SHP77 (cell line): ENCODE data around the gene NSFL1C.
A peak's percentile ranks its signal among the peaks of the same experiment; 100 is the strongest.
"Not testable (repeated sequence)": the region's sequence is repeated elsewhere in the genome, so short reads cannot be mapped to it uniquely, and the experiment has no call there.

ENCODE experiments used
- DNase-seq, 2 experiments: peaks; one replicate each; lab custom pipeline; 2025; lab: John Stamatoyannopoulos, UW

Gene NSFL1C

GRCh38 chr20:1466211-1467081 is at the start of gene NSFL1C:
Gene NSFL1C (minus strand): TSS chr20:1466849. CDS start chr20:1466824, 25 bp downstream.
- peak; percentile 90 to 92 for DNase-seq

GRCh38 chr20:1513801-1514200 is 47.2 kb upstream of the NSFL1C start:
- DNase-seq = no peak

GRCh38 chr20:1509237-1509636 is 42.6 kb upstream of the NSFL1C start:
- DNase-seq = peak in 1 of 2 experiments; percentile 17

- DNase-seq = no peak
Measured at GRCh38 chr20:1508574-1508973, 41.9 kb upstream of the NSFL1C start.

GRCh38 chr20:1507276-1507675 is 40.6 kb upstream of the NSFL1C start:
- DNase-seq = no peak

- DNase-seq = no peak
Measured at GRCh38 chr20:1505871-1506270, 39.2 kb upstream of the NSFL1C start.

- no peak for DNase-seq
Measured at GRCh38 chr20:1505361-1505760, 38.7 kb upstream of the NSFL1C start.

GRCh38 chr20:1503564-1504227 is 37.0 kb upstream of the NSFL1C start:
- peak; percentile 84 to 86 for DNase-seq

GRCh38 chr20:1500496-1500895 is 33.8 kb upstream of the NSFL1C start:
- no peak for DNase-seq

GRCh38 chr20:1499528-1500420 is 33.1 kb upstream of the NSFL1C start:
- no peak for DNase-seq

- not testable (repeated sequence) for DNase-seq
Measured at GRCh38 chr20:1497371-1497770, 30.7 kb upstream of the NSFL1C start.

GRCh38 chr20:1496930-1497329 is 30.3 kb upstream of the NSFL1C start:
- DNase-seq = no peak

- no peak for DNase-seq
Measured at GRCh38 chr20:1494436-1494835, 27.8 kb upstream of the NSFL1C start.

- no peak for DNase-seq
Measured at GRCh38 chr20:1493536-1493935, 26.9 kb upstream of the NSFL1C start.

- no peak for DNase-seq
Measured at GRCh38 chr20:1491860-1492642, 25.4 kb upstream of the NSFL1C start.

GRCh38 chr20:1491281-1491840 is 24.7 kb upstream of the NSFL1C start, which contains the start of gene SIRPB2:
Gene SIRPB2 (minus strand): TSS chr20:1491420. CDS start chr20:1491359, 61 bp downstream.
- no peak for DNase-seq

- DNase-seq = no peak
Measured at GRCh38 chr20:1490643-1491195, 24.1 kb upstream of the NSFL1C start.

- DNase-seq = no peak
Measured at GRCh38 chr20:1489764-1490436, 23.3 kb upstream of the NSFL1C start.

GRCh38 chr20:1489325-1489724 is 22.7 kb upstream of the NSFL1C start:
- DNase-seq = no peak

- no peak for DNase-seq
Measured at GRCh38 chr20:1486566-1486965, 19.9 kb upstream of the NSFL1C start.
